Neuronal stem cell (in vitro differentiated cells): ENCODE data around the gene USP10.
"Not testable (repeated sequence)": the region's sequence is repeated elsewhere in the genome, so short reads cannot be mapped to it uniquely, and the experiment has no call there.

Source experiments
- DNase-seq: peaks from one replicate; pipeline ENCODE4 v3.0.0-alpha.2; 2013; ENCODE audit warnings: low spot score
- H2AFZ ChIP-seq: one replicate; pipeline ENCODE4 v1.6.1; 2013; ENCODE audit warnings: mild to moderate bottlenecking, low read length, inconsistent platforms
- H2AK5ac ChIP-seq: 2 replicates; pipeline ENCODE4 v1.6.1; 2013; ENCODE audit warnings: low read depth, mild to moderate bottlenecking, inconsistent platforms, low read length, moderate library complexity, mixed read lengths
- H2BK120ac ChIP-seq: 2 replicates; pipeline ENCODE4 v1.6.1; 2013; ENCODE audit warnings: low read depth, mild to moderate bottlenecking, inconsistent platforms, low read length, moderate library complexity, mixed read lengths
- H2BK12ac ChIP-seq: one replicate; pipeline ENCODE4 v1.6.1; 2013; ENCODE audit warnings: low read length, inconsistent platforms
- H2BK15ac ChIP-seq: 2 replicates; pipeline ENCODE4 v1.6.1; 2013; ENCODE audit warnings: mild to moderate bottlenecking, low read length, inconsistent platforms, mixed read lengths
- H2BK5ac ChIP-seq: one replicate; pipeline ENCODE4 v1.6.1; 2013; ENCODE audit warnings: inconsistent platforms, mild to moderate bottlenecking, low read length, moderate library complexity
- H3K14ac ChIP-seq: one replicate; pipeline ENCODE4 v1.6.1; 2013; ENCODE audit warnings: low read length, inconsistent platforms
- H3K18ac ChIP-seq: 2 replicates; pipeline ENCODE4 v1.6.1; 2013; ENCODE audit warnings: low read length, inconsistent platforms
- H3K23ac ChIP-seq: 2 replicates; pipeline ENCODE4 v1.6.1; 2013; ENCODE audit warnings: low read depth, mild to moderate bottlenecking, mixed read lengths, low read length, inconsistent platforms; ENCODE audit not compliant: poor library complexity
- H3K27ac ChIP-seq: replicated peaks from 3 replicates; pipeline ENCODE4 v1.5.1; 2013; ENCODE audit warnings: low read length, inconsistent platforms
- H3K27me3 ChIP-seq, 3 experiments: 2 replicates each; pipeline ENCODE4 v1.6.1; 2013; ENCODE audit warnings: low read length in 3 of 3, mild to moderate bottlenecking in 2 of 3, inconsistent platforms in 1 of 3, low read depth in 1 of 3, mixed read lengths in 1 of 3, moderate library complexity in 1 of 3; ENCODE audit not compliant: control insufficient read depth in 3 of 3, insufficient read depth in 3 of 3
- H3K36me3 ChIP-seq, 2 donors: replicated peaks in 1 of 2; 2 replicates each; pipeline ENCODE4 v1.6.1; 2013; ENCODE audit warnings: low read length in 2 of 2; ENCODE audit not compliant: control insufficient read depth in 2 of 2, insufficient read depth in 2 of 2
- H3K4ac ChIP-seq: 2 replicates; pipeline ENCODE4 v1.6.1; 2013; ENCODE audit warnings: inconsistent platforms, mild to moderate bottlenecking, low read length, moderate library complexity
- H3K4me1 ChIP-seq, 2 donors: 1 replicate in 1 of 2; 2 replicates in 1 of 2; pipeline ENCODE4 v1.6.1; 2013; ENCODE audit warnings: low read length in 2 of 2, low read depth in 1 of 2; ENCODE audit not compliant: control insufficient read depth in 2 of 2, insufficient read depth in 1 of 2
- H3K4me2 ChIP-seq: one replicate; pipeline ENCODE4 v1.6.1; 2013; ENCODE audit warnings: mild to moderate bottlenecking, low read length, inconsistent platforms; ENCODE audit not compliant: insufficient read depth, poor library complexity, severe bottlenecking
- H3K4me3 ChIP-seq, 2 donors: 2 replicates each; pipeline ENCODE4 v1.5.1; 2013; ENCODE audit warnings: low read length in 2 of 2, mild to moderate bottlenecking in 2 of 2, inconsistent platforms in 1 of 2, moderate library complexity in 1 of 2
- H3K79me1 ChIP-seq: one replicate; pipeline ENCODE4 v1.6.1; 2013; ENCODE audit warnings: low read depth, mild to moderate bottlenecking, inconsistent platforms, low read length, moderate library complexity
- H3K9ac ChIP-seq: one replicate; pipeline ENCODE4 v1.6.1; 2013; ENCODE audit warnings: mild to moderate bottlenecking, low read depth, low read length, inconsistent platforms; ENCODE audit not compliant: poor library complexity
- H3K9me3 ChIP-seq, 2 donors: replicated peaks in 1 of 2; 2 replicates each; pipeline versions ENCODE3 to v1.6.1; 2013; ENCODE audit warnings: low read length in 2 of 2, mild to moderate bottlenecking in 2 of 2, inconsistent platforms in 1 of 2, low read depth in 1 of 2, mixed read lengths in 1 of 2, moderate library complexity in 1 of 2; ENCODE audit not compliant: control insufficient read depth in 2 of 2, insufficient read depth in 1 of 2
- H4K8ac ChIP-seq: one replicate; pipeline ENCODE4 v1.6.1; 2013; ENCODE audit warnings: low read depth, mild to moderate bottlenecking, inconsistent platforms, low read length, moderate library complexity
- H4K91ac ChIP-seq: one replicate; pipeline ENCODE4 v1.6.1; 2013; ENCODE audit warnings: low read length, low read depth, mild to moderate bottlenecking, inconsistent platforms; ENCODE audit not compliant: poor library complexity
- WGBS, 2 donors: extraction: QIAGEN DNeasy Blood & Tissue Kit; methylation state at CpG; one replicate each; pipeline ENCODE4 v1.1.7; 2013; ENCODE audit warnings: missing lambda C conversion rate in 2 of 2, mixed read lengths in 1 of 2; ENCODE audit not compliant: insufficient read length in 2 of 2, insufficient replicate concordance in 1 of 2; ENCODE audit errors: extremely low coverage in 2 of 2; 5-methylcytosine and 5-hydroxymethylcytosine counted together

USP10 gene

GRCh38 chr16:84730406-84731106 is 30.8 kb downstream of the USP10 start:
- no peak overlapping the region for H3K9ac ChIP-seq
- no peak overlapping the region for H3K14ac ChIP-seq
- H3K18ac ChIP-seq: no peak overlapping the region
- no peak overlapping the region for H4K91ac ChIP-seq
- H3K4me2 ChIP-seq: no peak overlapping the region
- no peaks in the 10 kb centered on the region for H3K27me3 ChIP-seq
- no peak overlapping the region for H2AFZ ChIP-seq
- H2BK120ac ChIP-seq: no peak overlapping the region
- H3K4me3 ChIP-seq: no peak overlapping the region
- no peak overlapping the region for H2AK5ac ChIP-seq
- H3K23ac ChIP-seq: no peak overlapping the region
- no peak overlapping the region for H2BK12ac ChIP-seq
- H3K27ac ChIP-seq: no peak overlapping the region
- no peak overlapping the region for H2BK5ac ChIP-seq
- H3K36me3 ChIP-seq: peaks cover 3 to 31% of the 10 kb centered on the region in 2 donors
- no CpG with 5 or more reads among the region's 9 CpGs for WGBS, 2 donors
- no peak overlapping the region for H3K4ac ChIP-seq
- no peak overlapping the region for H2BK15ac ChIP-seq
- no peak for DNase-seq
- no peak overlapping the region for H4K8ac ChIP-seq
- H3K79me1 ChIP-seq: peaks cover 10% of the 10 kb centered on the region
- no peaks in the 10 kb centered on the region for H3K9me3 ChIP-seq
- H3K4me1 ChIP-seq: peaks cover 13 to 29% of the 10 kb centered on the region in 2 donors

- not testable (repeated sequence) for H3K4ac ChIP-seq, H2BK5ac ChIP-seq, H3K9me3 ChIP-seq, H3K27ac ChIP-seq, H2BK12ac ChIP-seq, H3K27me3 ChIP-seq, H3K79me1 ChIP-seq, H3K9ac ChIP-seq, H3K4me3 ChIP-seq, H4K91ac ChIP-seq, H2AFZ ChIP-seq, H3K4me2 ChIP-seq, H3K23ac ChIP-seq, H2BK15ac ChIP-seq, H2BK120ac ChIP-seq, H4K8ac ChIP-seq, H3K14ac ChIP-seq, DNase-seq, H2AK5ac ChIP-seq, H3K18ac ChIP-seq
- peaks cover 4 to 43% of the 10 kb centered on the region in 2 donors for H3K36me3 ChIP-seq
- no CpG with 5 or more reads among the region's 13 CpGs for WGBS, 2 donors
- H3K4me1 ChIP-seq: peaks cover 4 to 16% of the 10 kb centered on the region in 2 donors
Observed at GRCh38 chr16:84732332-84732673, 32.5 kb downstream of the USP10 start.

GRCh38 chr16:84732674-84733352 is 33.0 kb downstream of the USP10 start:
- Histone ChIP-seq H3K27me3 (no peaks in the 10 kb centered on the region), H4K91ac (no peak overlapping the region), H2BK15ac (no peak overlapping the region), H3K4me2 (no peak overlapping the region), H3K27ac (peak overlapping the region; percentile 54), H3K4me1 (peaks cover 4 to 16% of the 10 kb centered on the region in 2 donors), H3K14ac (no peak overlapping the region), H2AK5ac (no peak overlapping the region), H3K36me3 (peaks cover 7 to 48% of the 10 kb centered on the region in 2 donors), H2BK12ac (no peak overlapping the region), H3K4me3 (no peak overlapping the region), H4K8ac (no peak overlapping the region), H2AFZ (no peak overlapping the region), H3K4ac (no peak overlapping the region), H2BK120ac (no peak overlapping the region), H3K9me3 (no peaks in the 10 kb centered on the region), H2BK5ac (no peak overlapping the region), H3K79me1 (peaks cover 11% of the 10 kb centered on the region), H3K18ac (no peak overlapping the region), H3K9ac (no peak overlapping the region), H3K23ac (no peak overlapping the region)
- no CpG with 5 or more reads among the region's 9 CpGs for WGBS, 2 donors
- DNase-seq: no peak

DNA sequence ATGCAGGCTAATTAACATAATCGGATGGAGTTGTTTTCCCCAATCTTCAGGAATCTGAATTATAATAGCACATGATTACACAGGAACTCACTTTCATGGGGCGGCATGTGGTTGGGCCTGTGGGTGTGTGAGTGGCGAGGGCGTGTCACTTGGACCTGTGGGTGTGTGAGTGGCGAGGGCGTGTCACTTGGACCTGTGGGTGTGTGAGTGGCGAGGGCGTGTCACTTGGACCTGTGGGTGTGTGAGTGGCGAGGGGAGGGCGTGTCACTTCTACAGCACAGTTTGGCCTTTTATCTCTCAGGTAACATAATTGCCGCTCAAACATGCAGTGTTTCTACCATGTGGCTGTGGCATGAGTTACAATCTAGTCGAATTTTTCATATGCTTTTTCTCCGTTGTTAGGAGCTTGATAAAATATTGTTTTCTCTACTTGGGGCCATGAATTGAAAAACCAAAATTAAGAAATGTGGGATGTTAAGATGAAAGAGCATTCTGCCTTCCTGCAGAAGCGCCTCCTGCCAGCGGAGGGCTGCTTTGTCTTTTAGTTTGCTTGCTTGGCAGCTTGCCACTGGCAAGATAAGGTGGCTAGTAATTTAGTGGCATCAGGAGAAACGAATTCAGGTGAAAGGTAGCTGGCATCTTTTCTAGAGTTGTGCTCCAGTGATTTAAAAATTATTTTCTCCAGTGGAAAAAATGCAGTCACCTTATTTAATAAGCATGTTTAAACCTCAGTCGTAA is 36.2 kb downstream of the USP10 start:
- Histone ChIP-seq H3K36me3 (peaks cover 7 to 65% of the 10 kb centered on the region in 2 donors), H2BK12ac (no peak overlapping the region), H3K4me2 (no peak overlapping the region), H2BK5ac (no peak overlapping the region), H4K8ac (no peak overlapping the region), H3K4me3 (no peak overlapping the region), H4K91ac (no peak overlapping the region), H3K27me3 (no peaks in the 10 kb centered on the region), H3K9ac (no peak overlapping the region), H2AK5ac (no peak overlapping the region), H3K79me1 (peaks cover 16% of the 10 kb centered on the region), H2AFZ (no peak overlapping the region), H2BK15ac (no peak overlapping the region), H3K9me3 (no peaks in the 10 kb centered on the region), H3K4me1 (peaks cover 0 to 2% of the 10 kb centered on the region in 2 donors), H3K18ac (no peak overlapping the region), H3K23ac (peak overlapping the region; percentile 75), H3K4ac (no peak overlapping the region), H2BK120ac (no peak overlapping the region), H3K14ac (peak overlapping the region; percentile 63), H3K27ac (no peak overlapping the region)
- DNase-seq: no peak
- no CpG with 5 or more reads among the region's 17 CpGs for WGBS, 2 donors
